Smooth muscle cell (in vitro differentiated cells): ENCODE data around the gene NPFFR1. TPM values are rescaled to one million over a fixed set of nuclear protein-coding genes. Genes with fewer than 3 reads are reported as not detected.

Experiments used
- DNase-seq: peaks from one replicate; lab custom pipeline; 2025; ENCODE audit not compliant: unreplicated experiment; lab: John Stamatoyannopoulos, UW
- H2AFZ ChIP-seq: fragments of 200-600 bp; sonication (generic); 2 replicates; pipeline ENCODE4 v1.6.0; 2016; ENCODE audit warnings: antibody characterized with exemption, low read depth, mild to moderate bottlenecking
- H3F3A ChIP-seq: fragments of 200-600 bp; sonication (generic); 2 replicates; pipeline ENCODE4 v1.6.0; 2017; ENCODE audit warnings: antibody characterized with exemption, low read depth
- H3K27ac ChIP-seq: fragments of 200-600 bp; sonication (generic); 2 replicates; pipeline ENCODE4 v1.5.1; 2016; ENCODE audit warnings: low read depth, mild to moderate bottlenecking
- H3K27me3 ChIP-seq: fragments of 200-600 bp; sonication (generic); 2 replicates; pipeline ENCODE4 v1.6.1; 2016; ENCODE audit warnings: low read depth, mild to moderate bottlenecking
- H3K36me3 ChIP-seq: fragments of 200-600 bp; sonication (generic); 2 replicates; pipeline ENCODE4 v1.5.1; 2016; ENCODE audit warnings: low read depth
- H3K4me1 ChIP-seq: fragments of 200-600 bp; sonication (generic); 2 replicates; pipeline ENCODE4 v1.5.1; 2016; ENCODE audit warnings: low read depth
- H3K4me2 ChIP-seq: fragments of 200-600 bp; sonication (generic); 2 replicates; pipeline ENCODE4 v1.6.0; 2016; ENCODE audit warnings: mild to moderate bottlenecking
- H3K4me3 ChIP-seq: fragments of 200-600 bp; sonication (generic); 2 replicates; pipeline ENCODE4 v1.5.1; 2016; ENCODE audit warnings: mild to moderate bottlenecking
- H3K79me2 ChIP-seq: fragments of 200-600 bp; sonication (generic); 2 replicates; pipeline ENCODE4 v1.6.0; 2016; ENCODE audit warnings: low read depth, mild to moderate bottlenecking
- H3K9ac ChIP-seq: fragments of 200-600 bp; sonication (generic); 2 replicates; pipeline ENCODE4 v1.6.0; 2016; ENCODE audit warnings: low read depth
- H3K9me3 ChIP-seq: fragments of 200-600 bp; sonication (generic); replicated peaks from 2 replicates; pipeline ENCODE4 v1.5.1; 2016; ENCODE audit warnings: low read depth
- H4K20me1 ChIP-seq: fragments of 200-600 bp; sonication (generic); 2 replicates; pipeline ENCODE4 v1.6.0; 2016; ENCODE audit warnings: low read depth
- WGBS: methylation state at CpG from one replicate; pipeline ENCODE4 v1.1.7; 2016; ENCODE audit warnings: low lambda C conversion rate; 5-methylcytosine and 5-hydroxymethylcytosine counted together
- polyA plus RNA-seq: library from polyadenylated mRNA; unstranded; fragments of >200 nt; fragmentation: Nextera tagmentation; extraction: Ambion mirVana; gene quantifications from 2 replicates; pipeline ENCODE4 v1.2.1, GENCODE V29; 2016
- total RNA-seq: library from RNA; depleted of rRNA; stranded (reverse); fragments of >200 nt; gene quantifications from 2 replicates; pipeline ENCODE4 v1.2.3, GENCODE V29; 2014
- TF ChIP-seq, protein P1 (sequence below): fragments of 200-600 bp; sonication (generic); IDR thresholded peaks from 2 replicates; pipeline ENCODE4 v1.5.1; 2017; ENCODE audit warnings: borderline replicate concordance, mild to moderate bottlenecking, antibody characterized with exemption; ENCODE audit not compliant: insufficient read depth, poor library complexity, severe bottlenecking

NPFFR1 gene
- total and polyA plus RNA-seq, 2 experiments from 2014 or later = under 0.01 TPM; not detected in 1

DNA sequence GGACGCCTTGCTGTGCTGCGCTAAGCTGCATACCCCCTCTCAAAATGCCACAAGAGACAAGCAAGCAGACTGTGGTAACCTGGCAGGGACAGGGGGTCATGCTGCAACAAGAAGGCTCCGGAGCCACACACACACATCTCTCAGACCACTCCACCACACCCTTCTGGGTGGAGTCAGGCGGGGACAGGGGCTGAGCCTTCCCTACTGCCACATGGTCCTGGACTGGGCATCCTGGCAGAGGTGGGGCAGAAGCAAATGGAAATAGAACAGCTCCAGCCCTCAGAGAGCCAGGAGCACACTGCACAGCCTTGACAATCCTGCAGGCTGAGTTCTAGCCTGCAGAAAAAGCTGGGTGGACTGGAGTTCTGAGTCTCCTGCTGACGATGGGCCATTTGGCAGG is 28.4 kb upstream of the NPFFR1 start:
- no peaks in the 10 kb centered on the region for H3F3A ChIP-seq
- no peak overlapping the region for H3K4me3 ChIP-seq
- H3K27me3 ChIP-seq = no peaks in the 10 kb centered on the region
- no peaks in the 10 kb centered on the region for H4K20me1 ChIP-seq
- H3K36me3 ChIP-seq = no peaks in the 10 kb centered on the region
- DNase-seq = no peak
- H3K9me3 ChIP-seq = no peaks in the 10 kb centered on the region
- no peaks in the 10 kb centered on the region for H3K79me2 ChIP-seq
- no peak overlapping the region for H3K27ac ChIP-seq
- no peak overlapping the region for H2AFZ ChIP-seq
- TF ChIP-seq, protein P1, sequence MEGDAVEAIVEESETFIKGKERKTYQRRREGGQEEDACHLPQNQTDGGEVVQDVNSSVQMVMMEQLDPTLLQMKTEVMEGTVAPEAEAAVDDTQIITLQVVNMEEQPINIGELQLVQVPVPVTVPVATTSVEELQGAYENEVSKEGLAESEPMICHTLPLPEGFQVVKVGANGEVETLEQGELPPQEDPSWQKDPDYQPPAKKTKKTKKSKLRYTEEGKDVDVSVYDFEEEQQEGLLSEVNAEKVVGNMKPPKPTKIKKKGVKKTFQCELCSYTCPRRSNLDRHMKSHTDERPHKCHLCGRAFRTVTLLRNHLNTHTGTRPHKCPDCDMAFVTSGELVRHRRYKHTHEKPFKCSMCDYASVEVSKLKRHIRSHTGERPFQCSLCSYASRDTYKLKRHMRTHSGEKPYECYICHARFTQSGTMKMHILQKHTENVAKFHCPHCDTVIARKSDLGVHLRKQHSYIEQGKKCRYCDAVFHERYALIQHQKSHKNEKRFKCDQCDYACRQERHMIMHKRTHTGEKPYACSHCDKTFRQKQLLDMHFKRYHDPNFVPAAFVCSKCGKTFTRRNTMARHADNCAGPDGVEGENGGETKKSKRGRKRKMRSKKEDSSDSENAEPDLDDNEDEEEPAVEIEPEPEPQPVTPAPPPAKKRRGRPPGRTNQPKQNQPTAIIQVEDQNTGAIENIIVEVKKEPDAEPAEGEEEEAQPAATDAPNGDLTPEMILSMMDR = no peak
- WGBS = 79% methylated on average over 5 of the region's 5 CpGs
- no peaks in the 10 kb centered on the region for H3K4me1 ChIP-seq
- H3K9ac ChIP-seq = no peak overlapping the region
- no peak overlapping the region for H3K4me2 ChIP-seq

- no peaks in the 10 kb centered on the region for H3K27me3 ChIP-seq
- no peaks in the 10 kb centered on the region for H3K79me2 ChIP-seq
- 71% methylated on average over 3 of the region's 3 CpGs for WGBS
- no peaks in the 10 kb centered on the region for H3K9me3 ChIP-seq
- no peak overlapping the region for H3K9ac ChIP-seq
- H3F3A ChIP-seq = no peaks in the 10 kb centered on the region
- H3K4me1 ChIP-seq = no peaks in the 10 kb centered on the region
- no peaks in the 10 kb centered on the region for H4K20me1 ChIP-seq
- H3K27ac ChIP-seq = no peak overlapping the region
- H3K4me2 ChIP-seq = no peak overlapping the region
- H3K36me3 ChIP-seq = no peaks in the 10 kb centered on the region
- no peak overlapping the region for H3K4me3 ChIP-seq
- H2AFZ ChIP-seq = no peak overlapping the region
- TF ChIP-seq, protein P1 = no peak
- DNase-seq = no peak
These were observed 27.9 kb upstream of the NPFFR1 start for GRCh38 chr10:70311698-70312097.

GRCh38 chr10:70309661-70310060 is 25.9 kb upstream of the NPFFR1 start:
- Histone ChIP-seq H3K9me3 (no peaks in the 10 kb centered on the region), H3K27ac (no peak overlapping the region), H4K20me1 (no peaks in the 10 kb centered on the region), H3K27me3 (no peaks in the 10 kb centered on the region), H3K4me1 (no peaks in the 10 kb centered on the region), H3K4me2 (no peak overlapping the region), H2AFZ (no peak overlapping the region), H3K36me3 (no peaks in the 10 kb centered on the region), H3K79me2 (no peaks in the 10 kb centered on the region), H3K9ac (no peak overlapping the region), H3F3A (no peaks in the 10 kb centered on the region), H3K4me3 (no peak overlapping the region)
- TF ChIP-seq, protein P1 = no peak
- DNase-seq = no peak
- 94% methylated on average over 7 of the region's 7 CpGs for WGBS

- Histone ChIP-seq H3K4me1 (no peaks in the 10 kb centered on the region), H4K20me1 (no peaks in the 10 kb centered on the region), H3K79me2 (no peaks in the 10 kb centered on the region), H3K4me2 (no peak overlapping the region), H3F3A (no peaks in the 10 kb centered on the region), H3K9ac (no peak overlapping the region), H2AFZ (no peak overlapping the region), H3K36me3 (no peaks in the 10 kb centered on the region), H3K4me3 (no peak overlapping the region), H3K27me3 (no peaks in the 10 kb centered on the region), H3K9me3 (no peaks in the 10 kb centered on the region), H3K27ac (no peak overlapping the region)
- TF ChIP-seq, protein P1 = no peak
- no peak for DNase-seq
- 93% methylated on average over 18 of the region's 19 CpGs for WGBS
These were observed 24.6 kb upstream of the NPFFR1 start for GRCh38 chr10:70308121-70309060.
